HepG2 (cell line): ENCODE data around the gene SHISA7. TPM values are rescaled to one million over a fixed set of nuclear protein-coding genes. Genes with fewer than 3 reads are reported as not detected.

ENCODE experiments used
- ARID4A ChIP-seq: sonication (generic); formaldehyde crosslinking; IDR thresholded peaks from 2 replicates; pipeline ENCODE4 v1.5.0; 2020; ENCODE audit warnings: mild to moderate bottlenecking, missing genetic modification reagents, borderline replicate concordance
- CHD4 ChIP-seq: fragments of 200-600 bp; sonication (generic); IDR thresholded peaks from 2 replicates; pipeline ENCODE4 v1.7.0; 2017; ENCODE audit warnings: mild to moderate bottlenecking, low read length, borderline replicate concordance
- ELF3 ChIP-seq: IDR thresholded peaks from 2 replicates; pipeline ENCODE4 v1.6.1; 2016; ENCODE audit warnings: missing genetic modification reagents, missing compliant biosample characterization
- FOXA1 ChIP-seq, 2 experiments: fragments of 450-650 bp in 1 of 2; sonication (generic) in 1 of 2; formaldehyde crosslinking in 1 of 2; IDR thresholded peaks; 2 replicates each; pipeline versions ENCODE4 v1.4.0 to v1.6.1; 2016 to 2020; ENCODE audit warnings: missing genetic modification reagents in 1 of 2
- FOXM1 ChIP-seq: sonication (generic); formaldehyde crosslinking; IDR thresholded peaks from 2 replicates; pipeline ENCODE4 v1.5.0; 2020; ENCODE audit warnings: missing genetic modification reagents
- GATAD2A ChIP-seq: IDR thresholded peaks from 2 replicates; pipeline ENCODE4 v1.6.1; 2016
- HNF4A ChIP-seq: sonication (generic); formaldehyde crosslinking; IDR thresholded peaks from 2 replicates; pipeline ENCODE4 v1.4.0; 2020; ENCODE audit warnings: missing genetic modification reagents
- KMT2A ChIP-seq: sonication (generic); formaldehyde crosslinking; IDR thresholded peaks from 2 replicates; pipeline ENCODE4 v1.4.0; 2020; ENCODE audit warnings: missing genetic modification reagents
- MXI1 ChIP-seq: IDR thresholded peaks from 3 replicates; pipeline ENCODE4 v1.6.1; 2012; ENCODE audit warnings: low read depth, low read length, inconsistent platforms, borderline replicate concordance
- PHF21A ChIP-seq: sonication (generic); formaldehyde crosslinking; IDR thresholded peaks from 2 replicates; pipeline ENCODE4 v1.5.0; 2020; ENCODE audit warnings: mild to moderate bottlenecking, missing genetic modification reagents
- SIX1 ChIP-seq: sonication (generic); formaldehyde crosslinking; IDR thresholded peaks from 2 replicates; pipeline ENCODE4 v1.4.0; 2020; ENCODE audit warnings: missing genetic modification reagents, borderline replicate concordance
- SNAI1 ChIP-seq: sonication (generic); formaldehyde crosslinking; IDR thresholded peaks from 2 replicates; pipeline ENCODE4 v1.5.0; 2020; ENCODE audit warnings: mild to moderate bottlenecking, missing genetic modification reagents, borderline replicate concordance
- ZNF180 ChIP-seq: sonication (generic); formaldehyde crosslinking; IDR thresholded peaks from 2 replicates; pipeline ENCODE4 v1.4.0; 2020; ENCODE audit warnings: low read depth, missing genetic modification reagents, borderline replicate concordance
- ZNF619 ChIP-seq: sonication (generic); formaldehyde crosslinking; IDR thresholded peaks from 2 replicates; pipeline ENCODE4 v1.4.0; 2020; ENCODE audit warnings: mild to moderate bottlenecking, missing genetic modification reagents
- ZNF660 ChIP-seq: sonication (generic); formaldehyde crosslinking; IDR thresholded peaks from 2 replicates; pipeline ENCODE4 v1.5.1; 2020; ENCODE audit warnings: mild to moderate bottlenecking, low read depth, missing genetic modification reagents, borderline replicate concordance
- polyA plus RNA-seq, 8 experiments: library from polyadenylated mRNA; depleted of rRNA in 3 of 8; stranded (reverse) in 7 of 8; unstranded in 1 of 8; fragments of >200 nt; fragmentation: Illumina TruSeq in 4 of 8; extraction: Trizol in 4 of 8; gene quantifications; 2 replicates each; pipeline versions ENCODE4 v1.2.1 to v1.2.3, GENCODE V29; 2011 to 2016; ENCODE audit warnings: low read depth in 4 of 8, missing spikeins in 1 of 8, mixed read lengths in 1 of 8; ENCODE audit not compliant: insufficient read depth in 1 of 8
- total RNA-seq, 5 experiments: library from RNA; depleted of rRNA; stranded (reverse); fragments of >200 nt; fragmentation: Illumina TruSeq; extraction: Trizol; gene quantifications; 2 replicates each; pipeline ENCODE4 v1.2.3, GENCODE V29; 2016; ENCODE audit warnings: low read depth in 1 of 5
- TF ChIP-seq, protein P1 (sequence below), 2 experiments: fragments of 450-650 bp in 1 of 2; sonication (generic) in 1 of 2; formaldehyde crosslinking; IDR thresholded peaks; 2 replicates each; pipeline versions ENCODE4 v1.5.0 to v1.8.0; 2020 to 2022; ENCODE audit warnings: mild to moderate bottlenecking in 1 of 2, missing genetic modification reagents in 1 of 2
- TF ChIP-seq, protein P2 (sequence below): conservative IDR thresholded peaks from 2 replicates; pipeline ENCODE4 v1.6.1; 2018; ENCODE audit warnings: missing genetic modification reagents
- TF ChIP-seq, protein P3 (sequence below): sonication (generic); formaldehyde crosslinking; IDR thresholded peaks from 2 replicates; pipeline ENCODE4 v1.5.0; 2020; ENCODE audit warnings: missing genetic modification reagents

The SHISA7 gene
- total and polyA plus RNA-seq, 2 of the 13 experiments (the other 11 are each of a cell fraction or from before 2014, with no cell fraction given), result not detected

GRCh38 chr19:55459950-55460657 is 17.0 kb upstream of the SHISA7 start (continued):
- TF ChIP-seq FOXA1 (IDR thresholded peaks at IDR 0.05) (no peak), FOXA1 (CRISPR knock-in tag; IDR thresholded peaks at IDR 0.05) (0 out of 2 replicates have a peak, but pooled peaks have one; percentile 6), SNAI1 (no peak), GATAD2A (CRISPR knock-in tag) (peak; percentile 53), ZNF619 (CRISPR knock-in tag) (no peak), ZNF660 (CRISPR knock-in tag) (no peak), HNF4A (peak; percentile 66), KMT2A (CRISPR knock-in tag) (no peak), CHD4 (peak; percentile 46; the same call in 1 of the 2 replicates), MXI1 (0 out of 3 replicates have a peak, but pooled peaks have one; percentile 14), ARID4A (CRISPR knock-in tag) (peak; percentile 7; the same call in 1 of the 2 replicates), ELF3 (CRISPR knock-in tag) (0 out of 2 replicates have a peak, but pooled peaks have one; percentile 16), SIX1 (0 out of 2 replicates have a peak, but pooled peaks have one; percentile 41), PHF21A (peak; percentile 58), FOXM1 (CRISPR knock-in tag) (no peak), ZNF180 (no peak)
- TF ChIP-seq, protein P1, sequence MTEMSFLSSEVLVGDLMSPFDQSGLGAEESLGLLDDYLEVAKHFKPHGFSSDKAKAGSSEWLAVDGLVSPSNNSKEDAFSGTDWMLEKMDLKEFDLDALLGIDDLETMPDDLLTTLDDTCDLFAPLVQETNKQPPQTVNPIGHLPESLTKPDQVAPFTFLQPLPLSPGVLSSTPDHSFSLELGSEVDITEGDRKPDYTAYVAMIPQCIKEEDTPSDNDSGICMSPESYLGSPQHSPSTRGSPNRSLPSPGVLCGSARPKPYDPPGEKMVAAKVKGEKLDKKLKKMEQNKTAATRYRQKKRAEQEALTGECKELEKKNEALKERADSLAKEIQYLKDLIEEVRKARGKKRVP (CRISPR knock-in tag; IDR thresholded peaks at IDR 0.05), result 0 out of 4 replicates have a peak, but pooled peaks of 1 of the 2 experiments have one; percentile 5
- TF ChIP-seq, protein P2, sequence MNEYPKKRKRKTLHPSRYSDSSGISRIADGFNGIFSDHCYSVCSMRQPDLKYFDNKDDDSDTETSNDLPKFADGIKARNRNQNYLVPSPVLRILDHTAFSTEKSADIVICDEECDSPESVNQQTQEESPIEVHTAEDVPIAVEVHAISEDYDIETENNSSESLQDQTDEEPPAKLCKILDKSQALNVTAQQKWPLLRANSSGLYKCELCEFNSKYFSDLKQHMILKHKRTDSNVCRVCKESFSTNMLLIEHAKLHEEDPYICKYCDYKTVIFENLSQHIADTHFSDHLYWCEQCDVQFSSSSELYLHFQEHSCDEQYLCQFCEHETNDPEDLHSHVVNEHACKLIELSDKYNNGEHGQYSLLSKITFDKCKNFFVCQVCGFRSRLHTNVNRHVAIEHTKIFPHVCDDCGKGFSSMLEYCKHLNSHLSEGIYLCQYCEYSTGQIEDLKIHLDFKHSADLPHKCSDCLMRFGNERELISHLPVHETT (CRISPR knock-in tag), result no peak
- TF ChIP-seq, protein P3, sequence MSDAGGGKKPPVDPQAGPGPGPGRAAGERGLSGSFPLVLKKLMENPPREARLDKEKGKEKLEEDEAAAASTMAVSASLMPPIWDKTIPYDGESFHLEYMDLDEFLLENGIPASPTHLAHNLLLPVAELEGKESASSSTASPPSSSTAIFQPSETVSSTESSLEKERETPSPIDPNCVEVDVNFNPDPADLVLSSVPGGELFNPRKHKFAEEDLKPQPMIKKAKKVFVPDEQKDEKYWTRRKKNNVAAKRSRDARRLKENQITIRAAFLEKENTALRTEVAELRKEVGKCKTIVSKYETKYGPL (CRISPR knock-in tag), result 0 out of 2 replicates have a peak, but pooled peaks have one; percentile 81
